Smooth muscle cell of the brain vasculature (primary cell): ENCODE data around the gene WDR37.
"Not testable (repeated sequence)": the region's sequence is repeated elsewhere in the genome, so short reads cannot be mapped to it uniquely, and the experiment has no call there.

ENCODE experiments used
- DNase-seq: peaks from one replicate; pipeline ENCODE4 v3.0.0-alpha.2; 2012; ENCODE audit warnings: low read depth, low spot score

Gene WDR37

DNA sequence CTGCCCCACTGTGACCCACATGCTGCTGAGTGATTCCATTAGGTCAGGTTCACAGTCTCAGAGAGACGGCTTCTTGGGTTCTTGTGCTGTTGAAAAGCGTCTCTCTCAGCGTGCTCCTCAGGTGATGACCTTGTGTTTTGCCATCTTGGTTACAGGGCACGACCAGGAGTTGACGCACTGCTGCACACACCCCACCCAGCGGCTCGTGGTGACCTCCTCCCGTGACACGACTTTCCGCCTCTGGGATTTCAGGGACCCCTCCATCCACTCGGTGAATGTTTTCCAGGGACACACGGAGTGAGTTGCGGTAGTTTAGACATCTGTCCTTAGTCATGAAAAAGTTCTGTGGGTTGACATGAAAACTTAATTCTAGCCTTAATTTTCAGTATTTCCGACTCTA, 48.8 kb downstream of the WDR37 start:
- DNase-seq, result no peak

- no peak for DNase-seq
Observed at GRCh38 chr10:1107004-1107403, 50.8 kb downstream of the WDR37 start.

GRCh38 chr10:1107679-1108078, 51.5 kb downstream of the WDR37 start:
- no peak for DNase-seq

- peak; percentile 43 for DNase-seq
Observed at GRCh38 chr10:1109795-1110673, 53.8 kb downstream of the WDR37 start.

- DNase-seq, result no peak
Observed at GRCh38 chr10:1110674-1111119, 54.5 kb downstream of the WDR37 start.

GRCh38 chr10:1114315-1114714, 58.1 kb downstream of the WDR37 start:
- DNase-seq, result no peak

DNA sequence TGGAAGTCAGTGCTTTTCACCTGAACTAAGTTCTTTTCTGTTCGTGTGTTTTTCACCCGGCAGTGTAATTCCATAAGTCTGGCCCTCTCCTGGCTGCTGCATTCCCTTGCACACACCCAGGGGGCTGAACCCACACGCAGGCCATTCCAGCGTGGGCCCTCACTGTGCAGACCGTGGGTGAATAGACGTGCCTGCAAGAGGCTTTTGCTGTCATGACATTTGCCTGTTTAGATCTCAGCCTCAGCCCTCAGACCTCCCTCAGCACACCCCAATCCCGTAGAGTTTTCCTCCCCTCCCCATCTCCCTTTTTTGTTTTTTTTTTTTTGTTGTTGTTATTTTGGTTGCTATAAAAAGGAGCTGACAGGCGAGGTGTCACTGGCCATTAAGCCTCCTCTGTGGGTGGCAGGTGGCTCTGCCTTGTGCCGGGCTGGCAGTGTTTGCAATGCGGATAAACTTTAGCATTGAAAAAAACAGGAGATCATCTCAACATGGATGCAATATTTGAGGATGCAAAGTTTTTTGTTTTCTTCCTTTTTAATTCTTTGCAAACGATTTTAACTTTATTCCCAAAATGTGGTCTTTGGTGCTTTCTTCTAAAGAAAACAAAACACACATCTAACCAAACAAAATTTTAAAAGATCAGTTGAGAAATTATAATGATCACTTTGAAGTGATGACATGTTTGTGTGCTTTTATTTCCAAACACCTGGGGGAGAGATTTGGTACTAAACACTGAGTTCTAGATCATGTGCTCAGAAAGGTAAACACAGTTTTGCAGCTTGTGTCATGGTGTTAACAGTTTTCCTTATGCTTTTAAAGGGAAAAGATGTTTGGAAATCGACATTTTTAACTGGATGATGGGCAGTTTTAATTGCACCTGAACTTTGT, 58.8 kb downstream of the WDR37 start:
- no peak for DNase-seq

DNA sequence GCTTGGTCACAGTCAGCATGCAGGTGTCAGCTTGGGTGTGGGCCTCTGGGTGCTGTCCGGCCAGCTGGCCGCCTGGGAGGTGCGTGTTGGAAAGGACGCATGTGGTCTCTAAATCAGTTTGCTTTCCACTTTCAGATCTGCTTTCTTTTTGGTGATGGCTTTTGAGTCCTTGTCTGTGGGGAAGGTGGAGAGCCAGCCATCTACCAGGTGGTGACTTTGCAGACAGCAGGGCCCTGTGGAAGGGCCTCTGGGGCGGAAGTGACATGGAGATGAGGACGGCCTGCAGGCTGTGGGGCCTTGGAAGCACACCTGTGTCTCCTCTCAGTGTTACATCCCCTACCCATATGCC, 59.4 kb downstream of the WDR37 start:
- no peak for DNase-seq

DNA sequence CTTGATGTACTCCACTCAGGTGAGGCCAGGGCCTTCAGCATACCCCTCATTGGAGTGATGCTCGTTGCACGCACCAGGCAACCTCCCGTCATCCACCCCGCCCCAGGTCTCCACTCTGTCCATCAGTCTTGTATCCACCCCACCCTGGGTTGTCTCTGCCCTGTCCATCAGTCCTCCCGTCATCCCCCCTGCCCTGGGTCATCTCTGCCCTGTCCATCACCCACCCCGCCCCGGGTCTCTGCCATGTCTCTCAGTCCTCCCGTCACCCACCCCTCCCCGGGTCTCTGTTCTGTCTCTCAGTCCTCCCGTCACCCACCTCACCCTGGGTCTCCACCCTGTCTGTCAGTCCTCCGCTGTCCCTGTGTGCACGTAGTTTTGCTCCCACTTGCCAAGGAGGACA, 59.9 kb downstream of the WDR37 start:
- DNase-seq, result no peak

GRCh38 chr10:1116696-1117280, 60.6 kb downstream of the WDR37 start:
- DNase-seq, result no peak

DNA sequence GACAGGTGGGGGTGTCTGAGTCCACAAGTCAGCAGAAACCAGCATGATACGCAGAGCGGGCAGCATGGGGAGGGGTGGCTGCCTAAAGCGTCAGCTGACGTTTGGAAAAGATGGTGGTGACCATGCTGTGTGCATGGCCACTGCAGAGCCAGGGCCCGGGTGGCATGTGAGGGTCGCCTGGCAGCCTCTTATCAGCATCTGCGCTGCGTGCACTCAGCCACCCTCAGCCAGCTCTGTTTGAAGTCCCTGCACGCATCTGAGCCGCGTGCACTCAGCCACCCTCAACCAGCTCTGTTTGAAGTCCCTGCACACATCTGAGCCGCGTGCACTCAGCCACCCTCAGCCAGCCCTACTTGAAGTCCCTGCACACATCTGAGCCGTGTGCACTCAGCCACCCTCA, 61.5 kb downstream of the WDR37 start:
- DNase-seq, result no peak

GRCh38 chr10:1118318-1118717, 62.1 kb downstream of the WDR37 start:
- DNase-seq, result not testable (repeated sequence)

DNA sequence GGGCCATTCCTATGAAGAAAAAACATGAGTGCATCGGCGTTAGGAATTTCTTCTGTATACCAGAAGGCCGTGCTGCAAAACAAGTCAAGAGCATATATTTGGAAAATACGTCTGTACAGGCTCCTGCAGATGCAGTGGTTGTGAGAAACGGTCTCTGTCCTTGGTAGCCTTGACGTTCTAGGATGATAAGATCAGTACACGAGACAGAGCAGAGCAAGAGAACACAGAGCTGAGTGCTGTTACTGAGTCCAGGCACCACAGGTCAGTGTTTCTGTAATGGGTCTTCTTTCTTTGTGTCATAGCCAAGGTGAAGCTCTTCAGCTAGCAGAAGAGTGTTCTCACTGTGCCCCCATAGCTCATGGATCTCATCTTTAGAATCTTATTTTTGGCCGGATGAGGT, 62.8 kb downstream of the WDR37 start:
- DNase-seq, result no peak

- no peak for DNase-seq
Observed at GRCh38 chr10:1119501-1119900, 63.3 kb downstream of the WDR37 start.

DNA sequence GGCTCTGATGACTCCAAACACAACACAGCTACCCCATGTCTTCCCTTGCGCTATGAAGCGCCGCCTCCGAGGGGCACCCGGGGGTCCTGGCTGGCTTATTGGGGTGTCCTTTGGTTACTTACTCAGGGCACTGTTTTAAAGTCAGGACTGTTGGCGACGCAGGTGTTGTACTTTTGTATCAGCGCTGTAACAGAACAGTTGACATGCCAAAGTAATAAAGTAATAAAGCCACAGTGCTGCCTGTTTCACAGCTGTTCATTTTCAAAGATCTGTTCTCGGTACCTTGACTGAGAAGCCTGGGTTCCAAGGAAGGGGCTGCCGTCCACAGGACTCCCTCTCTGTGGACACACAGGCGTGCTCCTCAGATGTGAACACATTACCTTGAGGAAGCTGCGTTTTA, 64.1 kb downstream of the WDR37 start:
- DNase-seq, result no peak

GRCh38 chr10:1120801-1121211, 64.6 kb downstream of the WDR37 start:
- no peak for DNase-seq

GRCh38 chr10:1121271-1121970, 65.2 kb downstream of the WDR37 start:
- DNase-seq, result no peak

DNA sequence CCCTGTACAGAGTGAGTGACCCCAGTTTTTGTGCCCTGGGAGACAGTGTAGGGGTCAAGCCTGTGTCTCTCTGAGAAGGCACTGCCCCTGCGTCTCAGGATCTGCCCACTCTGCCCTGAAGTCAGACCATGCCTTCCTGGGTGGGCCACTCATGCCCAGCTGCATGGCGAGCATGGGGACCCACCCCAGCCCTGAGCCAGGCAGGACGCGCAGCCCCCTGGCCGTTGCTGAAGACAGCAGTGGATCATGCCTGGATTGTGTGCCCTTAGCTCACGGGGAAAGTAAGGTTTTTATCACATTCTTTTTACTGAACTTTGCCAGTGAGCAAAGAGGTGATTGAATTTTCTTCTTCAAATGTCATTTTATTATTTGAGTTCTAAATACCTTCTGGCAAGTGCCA, 66.2 kb downstream of the WDR37 start:
- DNase-seq, result no peak

GRCh38 chr10:1123198-1123597, 67.0 kb downstream of the WDR37 start:
- no peak for DNase-seq

- DNase-seq, result no peak
Observed at GRCh38 chr10:1123972-1124371, 67.8 kb downstream of the WDR37 start.

- DNase-seq, result no peak
Observed at GRCh38 chr10:1124796-1125195, 68.6 kb downstream of the WDR37 start.

GRCh38 chr10:1126461-1126860, 70.3 kb downstream of the WDR37 start:
- no peak for DNase-seq
